GM12873 (cell line): ENCODE data around the gene RASGRP3.

Experiments used
- TF ChIP-seq, protein P1 (sequence below): IDR thresholded peaks from 2 replicates; pipeline ENCODE4 v1.5.1; 2012; ENCODE audit warnings: low read depth, mild to moderate bottlenecking, moderate library complexity, low read length, control low read depth; ENCODE audit not compliant: insufficient read depth; ENCODE audit errors: missing control alignments

The RASGRP3 gene

DNA sequence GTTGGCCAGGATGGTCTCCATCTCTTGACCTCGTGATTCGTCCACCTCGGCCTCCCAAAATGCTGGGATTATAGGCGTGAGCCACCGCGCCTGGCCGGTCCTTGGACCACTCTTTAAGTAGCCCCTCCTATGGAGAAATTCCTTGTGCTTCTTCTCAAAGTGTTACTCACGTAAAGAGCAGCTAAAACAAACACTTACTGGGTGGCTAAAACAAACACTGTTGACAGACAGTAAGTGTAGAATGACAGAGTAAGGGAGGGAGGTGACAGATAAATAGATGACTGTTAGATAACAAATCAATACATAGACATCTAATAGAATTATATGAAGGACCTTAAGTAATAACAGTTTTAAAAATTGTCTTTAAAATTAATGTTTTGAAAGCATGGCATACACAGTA lies 40.9 kb upstream of the RASGRP3 start:
- TF ChIP-seq, protein P1, sequence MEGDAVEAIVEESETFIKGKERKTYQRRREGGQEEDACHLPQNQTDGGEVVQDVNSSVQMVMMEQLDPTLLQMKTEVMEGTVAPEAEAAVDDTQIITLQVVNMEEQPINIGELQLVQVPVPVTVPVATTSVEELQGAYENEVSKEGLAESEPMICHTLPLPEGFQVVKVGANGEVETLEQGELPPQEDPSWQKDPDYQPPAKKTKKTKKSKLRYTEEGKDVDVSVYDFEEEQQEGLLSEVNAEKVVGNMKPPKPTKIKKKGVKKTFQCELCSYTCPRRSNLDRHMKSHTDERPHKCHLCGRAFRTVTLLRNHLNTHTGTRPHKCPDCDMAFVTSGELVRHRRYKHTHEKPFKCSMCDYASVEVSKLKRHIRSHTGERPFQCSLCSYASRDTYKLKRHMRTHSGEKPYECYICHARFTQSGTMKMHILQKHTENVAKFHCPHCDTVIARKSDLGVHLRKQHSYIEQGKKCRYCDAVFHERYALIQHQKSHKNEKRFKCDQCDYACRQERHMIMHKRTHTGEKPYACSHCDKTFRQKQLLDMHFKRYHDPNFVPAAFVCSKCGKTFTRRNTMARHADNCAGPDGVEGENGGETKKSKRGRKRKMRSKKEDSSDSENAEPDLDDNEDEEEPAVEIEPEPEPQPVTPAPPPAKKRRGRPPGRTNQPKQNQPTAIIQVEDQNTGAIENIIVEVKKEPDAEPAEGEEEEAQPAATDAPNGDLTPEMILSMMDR: no peak

DNA sequence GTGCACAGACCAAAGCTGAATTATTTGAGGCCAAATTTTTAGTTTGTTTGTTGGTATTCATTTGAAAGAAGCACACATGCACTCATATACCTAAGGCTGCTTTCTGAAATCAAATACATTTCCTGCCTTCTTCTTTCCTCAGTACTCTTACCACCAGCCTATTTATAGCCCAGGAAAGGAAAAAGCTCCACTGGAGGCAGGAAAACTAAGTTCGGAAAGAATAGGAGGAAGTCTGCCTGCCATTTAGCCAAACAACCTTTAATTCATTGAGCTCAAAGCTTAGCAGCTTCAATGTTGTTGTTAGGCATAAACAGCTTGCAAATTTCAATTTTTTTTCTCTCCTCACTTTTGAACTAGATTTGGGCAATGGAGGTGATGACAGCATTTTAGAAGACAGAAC lies 40.4 kb upstream of the RASGRP3 start:
- TF ChIP-seq, protein P1: no peak

DNA sequence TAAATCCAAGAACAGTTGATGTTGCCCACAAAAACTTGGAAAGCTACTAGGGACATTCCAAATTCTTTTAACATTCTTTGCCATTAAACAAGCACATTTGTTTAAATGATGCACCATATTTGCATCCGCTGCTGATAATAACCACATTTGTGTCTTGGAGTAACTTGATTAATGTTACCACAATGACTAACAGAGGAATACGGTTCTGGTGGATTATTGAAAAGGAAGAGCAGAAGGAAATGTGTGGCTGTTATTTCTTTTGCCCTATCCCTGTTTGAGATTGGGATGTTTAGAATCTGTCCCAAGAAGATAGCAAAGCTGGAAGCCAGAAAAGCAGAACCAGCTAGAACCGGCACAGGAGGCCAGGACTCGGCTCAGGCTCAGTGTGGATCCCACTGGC lies 39.2 kb upstream of the RASGRP3 start:
- TF ChIP-seq, protein P1: no peak

DNA sequence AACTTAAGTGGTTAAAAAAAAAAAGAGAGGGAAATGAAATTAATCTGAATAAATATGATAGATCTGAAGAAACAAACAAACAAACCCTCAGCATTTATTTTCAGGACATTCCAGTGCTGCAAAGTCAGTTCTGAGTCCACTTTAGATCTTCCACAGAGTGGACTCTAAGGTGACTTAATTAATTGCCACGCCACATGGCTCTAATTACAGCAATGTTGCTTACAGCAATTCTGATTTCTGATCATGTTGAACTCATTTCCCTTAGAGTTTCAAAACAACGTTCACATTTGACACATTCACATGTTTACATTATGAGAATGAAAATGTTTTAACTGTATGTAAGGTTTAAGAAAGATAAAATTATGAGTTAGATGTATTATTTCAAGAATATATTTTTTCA lies 38.6 kb upstream of the RASGRP3 start:
- TF ChIP-seq, protein P1: no peak

DNA sequence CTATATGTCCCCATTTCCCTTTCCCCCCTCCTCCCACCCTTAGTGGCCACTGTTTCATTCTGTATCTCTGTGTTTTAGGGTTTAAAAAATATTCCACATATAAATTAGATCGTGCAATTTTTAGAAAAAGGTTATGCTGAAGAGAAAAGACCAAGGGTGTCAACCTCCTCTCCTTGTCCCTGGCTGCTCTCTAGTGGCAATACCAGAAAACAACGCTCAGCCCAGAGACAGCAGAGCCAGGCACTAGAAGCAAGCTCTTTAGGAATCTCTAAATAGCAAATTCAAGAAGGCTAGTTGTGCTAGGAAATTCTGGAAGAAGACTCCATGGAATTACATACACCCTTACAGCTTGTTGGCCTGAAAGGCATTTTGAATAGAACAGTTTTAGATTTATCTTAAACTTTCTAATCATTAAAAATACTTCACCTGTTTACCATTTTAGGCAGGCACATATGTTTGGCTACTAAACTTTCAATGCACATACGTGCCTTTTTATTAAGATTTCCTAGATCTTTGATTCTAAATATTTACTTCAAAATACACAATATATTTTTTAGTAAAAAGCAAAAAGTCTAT lies 35.1 kb upstream of the RASGRP3 start:
- TF ChIP-seq, protein P1: peak; percentile 72

DNA sequence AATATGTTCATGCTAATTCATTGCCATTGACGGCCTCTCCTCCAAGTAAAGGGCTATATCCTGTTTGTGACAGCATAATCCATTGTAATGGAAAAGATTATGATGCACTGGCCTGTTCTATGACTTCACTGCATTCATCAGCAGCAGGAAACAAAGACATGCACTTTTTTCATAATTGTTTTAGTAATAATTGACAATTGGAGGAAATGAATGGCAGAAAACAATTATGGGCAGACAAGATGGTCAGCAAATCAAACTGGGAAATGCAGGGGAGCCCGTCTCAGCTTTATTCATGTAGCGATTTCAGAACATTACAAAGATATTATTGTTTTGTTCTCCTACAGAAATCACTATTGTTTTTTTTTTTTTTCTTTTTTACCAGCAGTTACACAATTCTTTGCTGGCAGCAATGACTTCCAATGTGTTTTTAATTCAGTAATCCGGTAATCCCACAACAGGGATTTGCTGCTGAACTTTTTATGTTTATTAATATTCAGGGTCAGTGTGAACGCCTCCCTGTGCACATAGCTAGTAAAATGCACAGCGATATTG lies 33.8 kb upstream of the RASGRP3 start:
- TF ChIP-seq, protein P1: no peak

DNA sequence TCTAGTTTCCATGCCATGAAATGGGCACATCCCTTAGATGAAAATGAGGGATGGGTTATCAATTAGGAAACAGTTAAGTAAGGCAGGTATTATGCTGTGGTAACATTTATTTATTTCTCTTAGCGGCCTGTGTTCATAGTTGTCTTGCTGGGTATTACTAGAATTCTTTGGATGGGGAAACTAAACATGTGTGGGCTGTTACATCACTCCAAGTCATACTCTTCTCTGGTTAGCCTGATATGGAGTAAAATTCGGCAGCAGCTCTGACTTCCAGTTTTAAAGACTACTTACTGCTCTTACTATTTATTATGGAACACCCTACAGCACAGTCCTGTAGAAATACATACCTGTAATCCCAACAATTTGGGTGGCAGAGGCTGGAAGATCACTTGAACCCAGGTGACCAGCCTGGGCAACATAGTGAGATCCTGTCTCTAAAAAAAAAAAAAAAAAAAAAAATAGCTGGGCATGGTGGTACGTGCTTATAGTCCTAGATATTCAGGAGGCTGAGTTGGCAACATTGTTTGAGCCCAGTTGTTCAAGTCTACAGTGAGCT lies 33.1 kb upstream of the RASGRP3 start:
- TF ChIP-seq, protein P1: no peak
